ENCODE data around the gene KDM4E.
"Not testable (repeated sequence)": the region's sequence is repeated elsewhere in the genome, so short reads cannot be mapped to it uniquely, and the experiment has no call there.

The KDM4E gene

GRCh38 chr11:95024958-95025357 lies at the start of gene KDM4E:
Gene KDM4E, plus strand, starts transcription at chr11:95025258. Its CDS starts 300 bp downstream, at chr11:95025558.
- no peak for DNase-seq

- no peak for DNase-seq
Observed at GRCh38 chr11:94975599-94975998, 49.5 kb upstream of the KDM4E start.

- no peak for DNase-seq
Observed at GRCh38 chr11:94987378-94987777, 37.7 kb upstream of the KDM4E start.

- no peak for DNase-seq
Observed at GRCh38 chr11:94988748-94989147, 36.3 kb upstream of the KDM4E start.

- DNase-seq = no peak
Observed at GRCh38 chr11:94993400-94993943, 31.6 kb upstream of the KDM4E start.

GRCh38 chr11:94997437-94997836 lies 27.6 kb upstream of the KDM4E start:
- DNase-seq = no peak

- DNase-seq = no peak
Observed at GRCh38 chr11:94998285-94998684, 26.8 kb upstream of the KDM4E start.

GRCh38 chr11:95003716-95004115 lies 21.3 kb upstream of the KDM4E start:
- DNase-seq = no peak

GRCh38 chr11:95005642-95006041 lies 19.4 kb upstream of the KDM4E start:
- no peak for DNase-seq

- no peak for DNase-seq
Observed at GRCh38 chr11:95011376-95011775, 13.7 kb upstream of the KDM4E start.

GRCh38 chr11:95014184-95014821 lies 10.8 kb upstream of the KDM4E start:
- DNase-seq = no peak

- no peak for DNase-seq
Observed at GRCh38 chr11:95016139-95016538, 8.9 kb upstream of the KDM4E start.

GRCh38 chr11:95021468-95021867 lies 3.6 kb upstream of the KDM4E start:
- not testable (repeated sequence) for DNase-seq

GRCh38 chr11:95025594-95025993 lies 536 bp downstream of the KDM4E start:
- DNase-seq = not testable (repeated sequence)

GRCh38 chr11:95028357-95028756 lies 3.3 kb downstream of the KDM4E start:
- no peak for DNase-seq

GRCh38 chr11:95033051-95033450 lies 8.0 kb downstream of the KDM4E start:
- no peak for DNase-seq

- peak; percentile 71 for DNase-seq
Observed at GRCh38 chr11:95035316-95035715, 10.3 kb downstream of the KDM4E start.

GRCh38 chr11:95037356-95038035 lies 12.4 kb downstream of the KDM4E start:
- not testable (repeated sequence) for DNase-seq

- no peak for DNase-seq
Observed at GRCh38 chr11:95042239-95042638, 17.2 kb downstream of the KDM4E start.

GRCh38 chr11:95042906-95043305 lies 17.8 kb downstream of the KDM4E start:
- no peak for DNase-seq

GRCh38 chr11:95044010-95044409 lies 19.0 kb downstream of the KDM4E start:
- no peak for DNase-seq

- DNase-seq = no peak
Observed at GRCh38 chr11:95045812-95046211, 20.8 kb downstream of the KDM4E start.

GRCh38 chr11:95049122-95049521 lies 24.1 kb downstream of the KDM4E start, which contains the start of gene KDM4F:
Gene KDM4F, plus strand, starts transcription at chr11:95049422.
- DNase-seq = not testable (repeated sequence)

- no peak for DNase-seq
Observed at GRCh38 chr11:95050595-95051202, 25.6 kb downstream of the KDM4E start.

All from NCI-H1105 (cell line).